Natural killer cell treated with Interleukin-12 subunit alpha and Interleukin-12 subunit beta and Interleukin-15 and Interleukin-18, amount 100 ng/mL, for 72 hours (primary cell): ENCODE results near the gene SLC1A2. TPM values are rescaled to one million over a fixed set of nuclear protein-coding genes. Genes with fewer than 3 reads are reported as not detected.

Experiments
- ATAC-seq, 2 donors: fragments of 150-1000 bp; cut with Tn5 transposase in 1 of 2; sonication (Bioruptor Pico), chemical (Tn5 transposase) in 1 of 2; 2 replicates each; pipeline ENCODE4 v1.10.0; 2021
- DNase-seq: peaks from one replicate; pipeline ENCODE4 v3.0.0; 2022; ENCODE audit warnings: low spot score
- H3K27ac Mint-ChIP-seq, 2 donors: 1 replicate in 1 of 2; 2 replicates in 1 of 2; pipeline ENCODE4 v1.8.0; 2022; ENCODE audit warnings: mixed read lengths in 2 of 2, mild to moderate bottlenecking in 1 of 2, moderate library complexity in 1 of 2
- H3K27me3 Mint-ChIP-seq, 2 donors: 1 replicate in 1 of 2; 2 replicates in 1 of 2; pipeline ENCODE4 v1.8.0; 2022; ENCODE audit warnings: mixed read lengths in 2 of 2
- H3K36me3 Mint-ChIP-seq: one replicate; pipeline ENCODE4 v1.8.0; 2022; ENCODE audit warnings: mixed read lengths
- H3K4me1 Mint-ChIP-seq, 2 donors: 1 replicate in 1 of 2; 2 replicates in 1 of 2; pipeline ENCODE4 v1.8.0; 2022; ENCODE audit warnings: low read depth in 2 of 2, mixed read lengths in 2 of 2, mild to moderate bottlenecking in 1 of 2
- H3K4me3 Mint-ChIP-seq: one replicate; pipeline ENCODE4 v1.8.0; 2022; ENCODE audit warnings: mixed read lengths
- H3K9me3 Mint-ChIP-seq: 2 replicates; pipeline ENCODE4 v1.8.0; 2022; ENCODE audit warnings: mixed read lengths
- total RNA-seq, 2 donors: library from RNA; stranded (reverse); gene quantifications; one replicate each; pipeline ENCODE4 v1.2.3, GENCODE V29; 2022

The SLC1A2 gene
- total RNA-seq, 2 donors from 2014 or later, result 0.12 TPM; not detected in 1

GRCh38 chr11:35330931-35331330, 88.4 kb downstream of the SLC1A2 start:
- H3K4me1 Mint-ChIP-seq, result peaks cover 25 to 33% of the 10 kb centered on the region in 2 donors
- H3K9me3 Mint-ChIP-seq, result peaks cover 3% of the 10 kb centered on the region
- peaks cover 0 to 2% of the 10 kb centered on the region in 2 donors for H3K27me3 Mint-ChIP-seq
- H3K4me3 Mint-ChIP-seq, result no peak overlapping the region
- no peaks in the 10 kb centered on the region for H3K36me3 Mint-ChIP-seq
- no peak for DNase-seq
- no peak overlapping the region for H3K27ac Mint-ChIP-seq
- ATAC-seq, result peak in 1 of 2 donors; percentile 63

- no peak for ATAC-seq
- peak overlapping the region in 1 of 2 donors; percentile 75 for H3K27ac Mint-ChIP-seq
- peaks cover 3% of the 10 kb centered on the region for H3K9me3 Mint-ChIP-seq
These were observed 89.0 kb downstream of the SLC1A2 start for GRCh38 chr11:35330156-35330889.

DNA sequence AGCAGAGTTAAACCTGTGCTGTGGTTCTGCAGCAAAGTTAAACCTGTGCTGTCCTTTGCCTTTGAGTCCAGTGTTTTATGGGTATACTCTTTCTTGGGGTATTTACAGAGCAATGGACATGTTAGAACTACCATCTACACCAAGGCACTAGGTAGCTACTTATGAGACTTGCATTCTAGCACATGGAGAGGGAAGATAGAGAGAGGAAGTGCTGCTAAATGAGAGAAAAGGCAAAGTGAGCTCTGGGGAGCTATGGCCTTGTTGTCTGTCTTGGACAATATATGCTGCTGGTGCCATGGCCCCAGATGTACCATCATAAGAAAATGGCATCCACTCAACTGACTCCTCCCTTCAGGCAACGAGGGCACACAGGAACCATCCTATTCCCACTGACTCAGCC, 91.5 kb downstream of the SLC1A2 start:
- ATAC-seq (no peak), DNase-seq (no peak)
- Mint-ChIP-seq H3K27ac (no peak overlapping the region), H3K27me3 (peaks cover 0 to 4% of the 10 kb centered on the region in 2 donors), H3K4me3 (no peak overlapping the region), H3K4me1 (peaks cover 20 to 24% of the 10 kb centered on the region in 2 donors), H3K36me3 (no peaks in the 10 kb centered on the region), H3K9me3 (peaks cover 3% of the 10 kb centered on the region)

More at GRCh38 chr11:35330156-35330889, 89.0 kb downstream of the SLC1A2 start:
- H3K27me3 Mint-ChIP-seq, result peaks cover 0 to 4% of the 10 kb centered on the region in 2 donors
- no peaks in the 10 kb centered on the region for H3K36me3 Mint-ChIP-seq
- no peak for DNase-seq
- H3K4me3 Mint-ChIP-seq, result no peak overlapping the region
- peaks cover 25 to 33% of the 10 kb centered on the region in 2 donors for H3K4me1 Mint-ChIP-seq

DNA sequence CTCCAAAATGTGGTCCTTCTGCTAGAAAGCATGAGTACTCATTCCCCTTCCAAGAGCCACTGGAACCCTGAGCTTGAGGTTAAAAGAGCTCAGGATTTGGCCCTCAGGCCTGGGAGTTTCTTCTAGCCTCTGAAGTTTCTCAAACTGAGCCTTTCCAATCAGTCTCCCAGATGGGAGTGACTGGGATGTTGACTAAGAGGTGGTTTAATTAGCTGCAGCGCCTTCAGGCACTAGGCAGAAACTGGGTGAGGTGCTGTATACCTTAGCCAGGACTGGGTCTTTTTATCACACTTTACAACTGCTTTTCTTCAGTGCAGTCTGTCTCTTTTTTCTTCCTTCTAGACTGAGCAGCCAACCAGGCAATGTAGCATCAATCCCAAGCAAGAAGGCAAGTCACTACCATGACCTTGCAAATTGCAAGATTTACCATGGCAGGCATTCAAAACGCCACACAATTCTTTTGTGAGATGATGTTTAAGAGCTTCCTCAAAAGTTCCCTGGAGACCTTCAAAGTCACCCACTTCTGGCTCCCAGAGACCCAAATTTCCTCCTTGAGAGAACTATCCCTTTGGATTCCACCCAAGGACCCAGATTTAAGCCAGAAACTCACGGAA, 93.0 kb downstream of the SLC1A2 start:
- Mint-ChIP-seq H3K36me3 (no peaks in the 10 kb centered on the region), H3K27me3 (peaks cover 4 to 8% of the 10 kb centered on the region in 2 donors), H3K4me3 (no peak overlapping the region), H3K27ac (no peak overlapping the region), H3K4me1 (peaks cover 15 to 17% of the 10 kb centered on the region in 2 donors), H3K9me3 (peaks cover 3% of the 10 kb centered on the region)
- no peak for ATAC-seq
- DNase-seq, result no peak

DNA sequence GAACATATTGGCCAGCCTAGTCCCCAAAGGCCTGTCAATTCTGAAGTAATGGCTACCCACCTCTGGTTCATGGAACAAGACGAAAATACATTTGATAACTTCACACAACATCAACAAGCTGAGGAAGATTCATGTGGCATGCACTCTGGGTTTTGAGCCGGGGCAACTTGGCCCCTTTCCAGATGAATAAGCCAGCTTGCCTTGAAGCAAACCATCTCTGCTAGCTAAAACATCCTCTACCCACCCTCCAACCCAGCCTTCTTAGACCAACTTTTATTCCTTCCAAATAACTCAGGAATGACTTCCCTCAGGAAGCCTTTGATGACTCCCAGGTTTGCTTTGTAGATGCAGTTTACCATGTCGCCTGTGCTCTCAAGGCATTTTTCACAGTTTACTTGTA, 94.4 kb downstream of the SLC1A2 start:
- no peak overlapping the region for H3K27ac Mint-ChIP-seq

GRCh38 chr11:35324183-35324886, 95.0 kb downstream of the SLC1A2 start:
- no peaks in the 10 kb centered on the region for H3K36me3 Mint-ChIP-seq
- H3K27ac Mint-ChIP-seq, result no peak overlapping the region
- ATAC-seq (no peak), DNase-seq (no peak)
- H3K27me3 Mint-ChIP-seq, result peaks cover 4 to 15% of the 10 kb centered on the region in 2 donors
- peaks cover under 1 to 1% of the 10 kb centered on the region in 2 donors for H3K4me1 Mint-ChIP-seq
- no peak overlapping the region for H3K4me3 Mint-ChIP-seq
- H3K9me3 Mint-ChIP-seq, result peaks cover 3% of the 10 kb centered on the region

More for the DNA sequence above, 94.4 kb downstream of the SLC1A2 start:
- Mint-ChIP-seq H3K27me3 (peaks cover 4 to 15% of the 10 kb centered on the region in 2 donors), H3K4me3 (no peak overlapping the region), H3K4me1 (peaks cover 2 to 4% of the 10 kb centered on the region in 2 donors), H3K9me3 (peaks cover 3% of the 10 kb centered on the region), H3K36me3 (no peaks in the 10 kb centered on the region)
- ATAC-seq, result no peak
- DNase-seq, result no peak

DNA sequence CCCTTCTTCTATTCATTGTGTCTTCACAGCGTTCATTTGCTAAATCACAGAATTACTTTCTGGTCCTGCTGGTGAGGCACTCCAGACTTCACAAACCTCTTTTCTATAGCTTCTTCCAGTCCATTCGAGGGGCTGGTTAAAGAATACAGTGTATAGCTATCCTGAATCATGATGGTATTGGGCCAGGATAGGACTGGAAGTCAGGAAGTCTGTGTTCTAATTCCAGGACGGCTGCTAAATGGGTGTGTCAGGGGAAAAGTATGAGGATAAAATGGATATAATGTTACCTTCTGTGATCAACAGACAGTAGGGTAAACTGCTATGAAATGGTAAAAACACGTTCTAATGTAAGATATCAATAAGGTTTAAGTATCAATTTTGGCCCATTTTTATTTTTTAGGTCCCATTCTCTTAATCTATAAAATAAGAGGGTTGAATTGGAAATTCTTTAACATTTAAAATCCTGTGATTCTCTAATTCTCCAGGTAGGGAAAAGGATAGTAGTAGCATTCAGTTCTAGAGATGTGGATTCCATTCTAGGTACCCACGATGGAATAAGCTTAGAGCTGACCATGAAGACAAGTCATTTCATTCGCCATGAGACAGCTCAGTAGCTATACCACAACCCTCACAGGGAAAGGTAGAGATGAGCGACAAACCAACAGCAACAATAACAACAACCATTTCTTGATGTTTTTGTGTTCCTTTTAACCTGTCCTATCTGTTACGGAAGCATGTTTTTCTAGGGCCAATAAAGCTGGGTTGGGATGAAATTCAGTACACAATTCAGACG, 96.1 kb downstream of the SLC1A2 start:
- H3K4me1 Mint-ChIP-seq, result peaks cover 4 to 6% of the 10 kb centered on the region in 2 donors
- ATAC-seq (no peak), DNase-seq (no peak)
- H3K9me3 Mint-ChIP-seq, result peaks cover 3% of the 10 kb centered on the region
- H3K4me3 Mint-ChIP-seq, result no peak overlapping the region
- no peaks in the 10 kb centered on the region for H3K36me3 Mint-ChIP-seq
- no peak overlapping the region for H3K27ac Mint-ChIP-seq
- H3K27me3 Mint-ChIP-seq, result peaks cover 4 to 15% of the 10 kb centered on the region in 2 donors

- Mint-ChIP-seq H3K4me3 (no peak overlapping the region), H3K36me3 (no peaks in the 10 kb centered on the region), H3K9me3 (no peaks in the 10 kb centered on the region), H3K27me3 (peaks cover 2 to 15% of the 10 kb centered on the region in 2 donors), H3K27ac (no peak overlapping the region), H3K4me1 (peaks cover 4 to 6% of the 10 kb centered on the region in 2 donors)
- ATAC-seq, result no peak
- no peak for DNase-seq
These were observed 96.9 kb downstream of the SLC1A2 start for GRCh38 chr11:35322318-35322979.

GRCh38 chr11:35321532-35322317, 97.6 kb downstream of the SLC1A2 start:
- Mint-ChIP-seq H3K4me1 (peaks cover 8% of the 10 kb centered on the region in 2 donors), H3K4me3 (no peak overlapping the region), H3K27ac (no peak overlapping the region), H3K9me3 (no peaks in the 10 kb centered on the region), H3K27me3 (peaks cover 2 to 15% of the 10 kb centered on the region in 2 donors), H3K36me3 (no peaks in the 10 kb centered on the region)
- ATAC-seq (no peak), DNase-seq (no peak)

GRCh38 chr11:35321111-35321510, 98.2 kb downstream of the SLC1A2 start:
- peaks cover 12 to 13% of the 10 kb centered on the region in 2 donors for H3K4me1 Mint-ChIP-seq
- H3K36me3 Mint-ChIP-seq, result no peaks in the 10 kb centered on the region
- DNase-seq (no peak), ATAC-seq (no peak)
- H3K4me3 Mint-ChIP-seq, result no peak overlapping the region
- H3K27me3 Mint-ChIP-seq, result peaks cover 2 to 15% of the 10 kb centered on the region in 2 donors
- H3K27ac Mint-ChIP-seq, result no peak overlapping the region
- H3K9me3 Mint-ChIP-seq, result no peaks in the 10 kb centered on the region

GRCh38 chr11:35318977-35319925, 100.1 kb downstream of the SLC1A2 start:
- Mint-ChIP-seq H3K27ac (peak overlapping the region in 1 of 2 donors; percentile 62), H3K4me3 (no peak overlapping the region), H3K27me3 (peaks cover 0 to 15% of the 10 kb centered on the region in 2 donors), H3K36me3 (no peaks in the 10 kb centered on the region), H3K9me3 (no peaks in the 10 kb centered on the region), H3K4me1 (peaks cover 12 to 17% of the 10 kb centered on the region in 2 donors)
- peak in 1 of 2 donors; percentile 41 for ATAC-seq
- DNase-seq, result no peak
